Measurements from ENCODE around the gene GNPAT. TPM values are rescaled to one million over a fixed set of nuclear protein-coding genes. Genes with fewer than 3 reads are reported as not detected.

Gene GNPAT
- 30.4 TPM for polyA plus RNA-seq (2012; ENCODE audit: low read depth, missing spikeins)

DNA sequence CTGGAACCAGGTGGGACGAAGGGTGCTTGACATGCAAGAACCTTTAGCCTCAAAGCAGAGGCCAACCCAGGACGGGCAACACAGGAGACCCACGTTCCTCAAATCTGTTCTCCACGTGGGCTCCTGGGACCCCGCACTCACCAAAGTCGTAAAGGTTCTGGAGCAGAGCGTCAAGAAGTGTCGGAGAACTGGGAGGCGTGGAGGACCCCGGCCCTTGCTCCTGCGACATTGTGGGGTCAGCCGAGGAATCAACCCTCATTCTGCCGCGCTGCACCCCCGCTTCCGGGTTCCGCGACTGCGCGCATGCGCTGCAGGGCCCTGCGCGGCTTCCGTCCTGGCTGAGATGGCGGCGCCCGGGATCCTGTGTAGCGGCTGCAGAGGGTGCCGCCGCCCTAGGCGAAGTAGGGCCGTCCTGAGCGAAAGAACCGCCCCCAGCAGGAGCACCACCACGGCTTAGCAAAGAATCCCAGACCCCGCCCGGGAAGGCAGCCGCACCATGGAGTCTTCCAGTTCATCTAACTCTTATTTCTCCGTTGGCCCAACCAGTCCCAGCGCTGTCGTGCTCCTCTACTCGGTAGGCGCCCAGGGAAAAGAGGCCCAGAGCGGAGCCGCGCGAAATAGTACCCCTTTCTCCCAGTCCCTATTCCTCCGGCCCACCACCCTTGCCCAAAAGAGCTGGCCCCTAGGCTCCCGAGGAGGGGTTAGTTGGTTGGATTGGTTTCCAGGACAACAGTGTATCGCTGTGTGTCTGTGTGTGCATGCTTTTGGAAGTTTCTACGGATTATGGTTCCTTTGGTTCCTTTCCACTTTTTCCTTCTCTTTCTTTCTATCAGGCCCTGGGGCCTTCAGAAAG is at the start of gene GNPAT:
Gene GNPAT, plus strand, starts transcription at position 330 of the 853 bp plus-strand sequence. Its CDS starts 167 bp downstream, at position 497.
- DNase-seq (ENCODE audit: insufficient read length, low spot score) (peak; percentile 88), FAIRE-seq (peak; percentile 71)
- TF ChIP-seq POLR2AphosphoS5 (IDR thresholded peaks at IDR 0.05; ENCODE audit: low read depth, low read length) (peak; percentile 96), POLR2A (IDR thresholded peaks at IDR 0.05; ENCODE audit: low read depth, low read length) (peak; percentile 96), POU2F2 (IDR thresholded peaks at IDR 0.05; ENCODE audit: low read depth, low read length) (peak; percentile 68), PAX5 (IDR thresholded peaks at IDR 0.05; ENCODE audit: insufficient read depth, low read length, severe bottlenecking) (no peak), SPI1 (IDR thresholded peaks at IDR 0.05; ENCODE audit: low read depth, low read length) (0 out of 2 replicates have a peak, but pooled peaks have one; percentile 2), TAF1 (IDR thresholded peaks at IDR 0.05; ENCODE audit: low read depth, low read length) (peak; percentile 95)

DNA sequence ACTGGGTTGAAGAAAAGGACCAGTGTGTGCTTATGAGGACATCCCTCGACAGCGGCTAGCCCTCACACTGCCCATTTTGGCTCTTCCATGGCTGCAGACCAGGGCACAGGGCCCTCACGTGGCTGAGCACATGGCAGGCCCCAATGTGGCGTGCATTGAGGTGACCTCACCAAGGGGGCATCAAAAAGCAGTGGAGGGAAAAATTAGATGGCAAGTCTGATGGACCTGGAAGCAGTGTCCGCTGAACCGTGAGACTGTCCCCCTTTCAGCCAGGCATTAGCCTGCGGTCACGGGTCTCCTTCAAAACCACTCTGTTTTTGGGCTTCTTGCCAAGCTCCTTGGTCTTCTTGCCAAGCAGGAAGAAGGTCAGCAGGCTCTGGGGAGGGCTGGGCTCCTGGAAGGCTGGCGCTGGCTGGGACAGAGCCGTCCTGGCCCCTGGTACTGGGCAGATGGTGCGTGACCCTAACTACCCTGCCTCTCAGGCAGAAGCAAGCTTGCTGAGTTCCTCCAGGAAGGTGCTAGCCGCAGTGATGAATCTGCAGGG is 48.3 kb upstream of the GNPAT start:
- no peak for DNase-seq (ENCODE audit: insufficient read length, low spot score)
- TF ChIP-seq POLR2A (IDR thresholded peaks at IDR 0.05; ENCODE audit: low read depth, low read length) (no peak), TAF1 (IDR thresholded peaks at IDR 0.05; ENCODE audit: low read depth, low read length) (no peak), POLR2AphosphoS5 (IDR thresholded peaks at IDR 0.05; ENCODE audit: low read depth, low read length) (no peak), SPI1 (IDR thresholded peaks at IDR 0.05; ENCODE audit: low read depth, low read length) (no peak), POU2F2 (IDR thresholded peaks at IDR 0.05; ENCODE audit: low read depth, low read length) (no peak), PAX5 (IDR thresholded peaks at IDR 0.05; ENCODE audit: insufficient read depth, low read length, severe bottlenecking) (no peak)
- no peak for FAIRE-seq

DNA sequence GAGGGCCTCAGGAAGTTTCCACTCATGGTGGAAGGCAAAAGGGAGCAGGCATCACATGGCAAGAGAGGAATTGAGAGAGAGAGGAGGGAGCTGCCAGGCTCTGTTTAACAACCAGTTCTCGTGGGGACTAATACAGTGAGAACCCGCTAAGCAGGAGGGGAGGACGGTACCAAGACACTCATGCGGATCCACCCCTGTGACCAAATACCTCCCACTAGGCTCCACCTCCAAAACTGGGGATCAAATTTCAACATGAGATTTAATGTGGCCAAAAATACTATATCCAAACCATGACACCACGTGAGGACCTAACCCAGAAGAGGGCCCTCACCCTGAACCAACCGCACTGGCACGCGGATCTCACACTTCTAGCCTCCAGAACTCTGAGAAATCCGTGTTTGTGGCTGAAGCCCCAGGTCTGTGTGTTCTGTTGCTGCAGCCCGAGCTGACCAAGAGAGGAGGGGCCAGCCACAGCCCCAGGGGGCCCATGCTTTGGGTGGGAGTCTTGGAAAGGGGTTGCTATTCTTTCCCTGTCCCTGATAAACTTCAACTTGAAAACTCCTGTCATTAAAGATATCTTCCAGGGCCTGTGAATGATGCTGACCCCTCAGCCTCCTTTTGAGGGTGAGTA is 47.2 kb upstream of the GNPAT start:
- DNase-seq (ENCODE audit: insufficient read length, low spot score) = no peak
- FAIRE-seq = no peak
- TF ChIP-seq PAX5 (IDR thresholded peaks at IDR 0.05; ENCODE audit: insufficient read depth, low read length, severe bottlenecking) = no peak
- no peak for TF ChIP-seq TAF1 (IDR thresholded peaks at IDR 0.05; ENCODE audit: low read depth, low read length)

DNA sequence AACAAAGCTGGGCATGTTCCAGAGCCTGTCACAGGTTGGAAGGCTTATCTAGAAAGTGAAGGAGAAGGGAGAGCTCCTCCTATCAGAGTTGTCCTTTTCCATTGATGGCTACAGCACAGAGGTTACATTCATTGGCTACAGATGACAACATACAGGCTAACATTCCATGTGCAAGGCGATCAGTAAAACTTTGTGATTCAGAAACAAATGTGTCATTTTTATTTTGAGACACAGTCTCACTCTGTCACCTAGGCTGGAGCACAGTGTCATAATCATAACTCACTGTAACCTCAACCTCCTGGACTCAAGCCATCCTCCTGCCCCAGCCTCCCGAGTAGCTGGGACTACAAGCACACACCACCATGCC is 46.6 kb upstream of the GNPAT start:
- FAIRE-seq = no peak
- DNase-seq (ENCODE audit: insufficient read length, low spot score) = no peak
- TF ChIP-seq POLR2AphosphoS5 (IDR thresholded peaks at IDR 0.05; ENCODE audit: low read depth, low read length) (no peak), POU2F2 (IDR thresholded peaks at IDR 0.05; ENCODE audit: low read depth, low read length) (no peak), SPI1 (IDR thresholded peaks at IDR 0.05; ENCODE audit: low read depth, low read length) (no peak), POLR2A (IDR thresholded peaks at IDR 0.05; ENCODE audit: low read depth, low read length) (no peak)

DNA sequence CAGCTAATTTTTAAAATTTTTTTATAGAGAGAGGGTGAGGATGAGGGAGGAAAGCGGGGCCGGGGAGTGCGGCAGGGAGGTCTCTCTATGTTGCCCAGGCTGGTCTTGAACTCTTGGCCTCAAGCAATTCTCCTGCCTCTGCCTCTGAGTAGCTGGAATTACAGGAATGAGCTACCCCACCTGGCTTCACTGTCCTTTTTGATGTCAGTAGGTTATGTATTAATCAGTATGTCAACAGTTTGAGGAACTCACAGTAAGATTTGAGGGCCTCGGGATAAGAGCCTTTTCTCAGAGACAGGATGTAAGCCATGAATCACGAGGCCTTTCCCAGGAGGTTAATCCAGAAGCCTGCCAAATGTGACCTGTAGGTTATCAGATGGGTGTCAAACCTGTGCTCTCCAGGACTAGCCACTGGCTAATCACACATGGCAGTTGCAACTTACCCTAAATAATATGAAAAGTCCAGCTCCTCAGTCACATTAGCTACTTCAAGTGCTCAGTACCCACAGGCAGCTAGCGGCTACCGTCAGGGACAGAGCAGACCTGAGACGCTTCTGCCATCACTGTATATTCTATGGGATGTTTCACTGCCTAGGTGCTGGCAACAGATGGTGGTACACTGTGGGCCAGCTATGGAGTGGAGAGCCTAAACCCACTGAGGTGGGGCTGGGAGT is 46.0 kb upstream of the GNPAT start:
- TF ChIP-seq SPI1 (IDR thresholded peaks at IDR 0.05; ENCODE audit: low read depth, low read length) = no peak
- no peak for TF ChIP-seq POU2F2 (IDR thresholded peaks at IDR 0.05; ENCODE audit: low read depth, low read length)
- no peak for TF ChIP-seq POLR2A (IDR thresholded peaks at IDR 0.05; ENCODE audit: low read depth, low read length)
- no peak for TF ChIP-seq PAX5 (IDR thresholded peaks at IDR 0.05; ENCODE audit: insufficient read depth, low read length, severe bottlenecking)
- no peak for TF ChIP-seq TAF1 (IDR thresholded peaks at IDR 0.05; ENCODE audit: low read depth, low read length)
- TF ChIP-seq POLR2AphosphoS5 (IDR thresholded peaks at IDR 0.05; ENCODE audit: low read depth, low read length) = no peak
- FAIRE-seq = no peak
- DNase-seq (ENCODE audit: insufficient read length, low spot score) = no peak

DNA sequence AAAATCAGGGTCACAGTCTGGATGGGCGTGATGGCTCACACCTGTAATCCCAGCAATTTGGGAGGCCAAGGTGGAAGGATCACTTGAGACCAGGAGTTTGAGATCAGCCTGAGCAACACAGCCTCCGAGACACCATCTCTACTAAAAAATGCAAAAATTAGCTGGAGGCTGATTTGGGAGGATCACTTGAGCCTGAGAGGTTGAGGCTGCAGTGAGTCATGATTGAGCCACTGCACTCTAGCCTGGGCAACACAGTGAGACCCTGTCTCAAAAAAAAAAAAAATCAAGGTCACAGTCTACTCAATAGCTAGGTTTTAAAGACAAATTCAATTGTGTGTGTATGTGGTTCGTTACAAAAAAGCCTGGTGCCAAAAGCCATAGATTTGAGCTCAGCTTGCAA is 44.7 kb upstream of the GNPAT start:
- no peak for TF ChIP-seq PAX5 (IDR thresholded peaks at IDR 0.05; ENCODE audit: insufficient read depth, low read length, severe bottlenecking)
- TF ChIP-seq SPI1 (IDR thresholded peaks at IDR 0.05; ENCODE audit: low read depth, low read length) = no peak
- no peak for TF ChIP-seq POLR2AphosphoS5 (IDR thresholded peaks at IDR 0.05; ENCODE audit: low read depth, low read length)
- TF ChIP-seq POU2F2 (IDR thresholded peaks at IDR 0.05; ENCODE audit: low read depth, low read length) = no peak
- TF ChIP-seq POLR2A (IDR thresholded peaks at IDR 0.05; ENCODE audit: low read depth, low read length) = no peak
- no peak for TF ChIP-seq TAF1 (IDR thresholded peaks at IDR 0.05; ENCODE audit: low read depth, low read length)
- FAIRE-seq = no peak

DNA sequence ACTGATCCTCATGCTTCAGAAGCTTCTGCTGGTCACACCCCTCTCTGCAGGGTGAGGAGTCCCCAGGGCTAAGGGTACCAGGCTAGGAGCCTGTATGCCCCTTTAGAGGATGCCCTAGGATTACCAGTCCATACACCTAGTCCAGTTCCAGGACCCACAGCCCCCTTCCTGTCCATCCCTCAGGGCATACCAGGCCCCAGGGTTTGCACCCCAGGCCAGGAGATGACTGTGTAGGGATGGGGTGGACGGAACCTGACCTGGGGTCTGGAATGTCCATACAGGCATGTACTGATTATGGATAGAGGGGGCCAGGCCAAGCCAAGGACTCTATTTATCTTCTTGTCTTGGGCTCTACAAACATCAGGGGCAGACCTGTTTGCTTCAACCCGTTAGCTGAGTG is 44.3 kb upstream of the GNPAT start:
- no peak for FAIRE-seq
- DNase-seq (ENCODE audit: insufficient read length, low spot score) = no peak
- no peak for TF ChIP-seq PAX5 (IDR thresholded peaks at IDR 0.05; ENCODE audit: insufficient read depth, low read length, severe bottlenecking)
- no peak for TF ChIP-seq POLR2AphosphoS5 (IDR thresholded peaks at IDR 0.05; ENCODE audit: low read depth, low read length)
- TF ChIP-seq POLR2A (IDR thresholded peaks at IDR 0.05; ENCODE audit: low read depth, low read length) = no peak
- no peak for TF ChIP-seq POU2F2 (IDR thresholded peaks at IDR 0.05; ENCODE audit: low read depth, low read length)
- no peak for TF ChIP-seq TAF1 (IDR thresholded peaks at IDR 0.05; ENCODE audit: low read depth, low read length)
- TF ChIP-seq SPI1 (IDR thresholded peaks at IDR 0.05; ENCODE audit: low read depth, low read length) = no peak

More for the DNA sequence above, 44.7 kb upstream of the GNPAT start:
- DNase-seq (ENCODE audit: insufficient read length, low spot score) = no peak

DNA sequence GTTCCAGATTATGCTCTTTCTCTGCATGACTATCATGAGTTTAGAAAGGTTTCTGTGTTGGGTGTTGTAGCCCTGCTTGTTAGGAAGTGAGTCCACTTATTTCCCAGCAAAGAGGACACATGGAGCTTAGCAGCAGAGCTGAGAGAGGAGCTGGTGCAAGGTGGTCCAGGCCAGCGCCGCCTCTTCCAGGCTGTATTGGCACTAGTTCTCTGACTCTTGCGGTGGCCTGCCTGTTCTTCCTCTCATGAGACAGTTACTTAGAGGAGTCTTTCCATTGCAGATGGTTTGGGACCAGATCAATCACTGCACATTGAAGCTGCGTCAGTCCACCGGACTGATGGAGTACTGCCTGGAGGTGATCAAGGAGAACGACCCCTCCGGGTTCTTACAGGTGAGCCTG is 41.1 kb upstream of the GNPAT start:
- no peak for FAIRE-seq
- no peak for TF ChIP-seq POLR2A (IDR thresholded peaks at IDR 0.05; ENCODE audit: low read depth, low read length)
- no peak for TF ChIP-seq PAX5 (IDR thresholded peaks at IDR 0.05; ENCODE audit: insufficient read depth, low read length, severe bottlenecking)
- TF ChIP-seq SPI1 (IDR thresholded peaks at IDR 0.05; ENCODE audit: low read depth, low read length) = no peak
- TF ChIP-seq TAF1 (IDR thresholded peaks at IDR 0.05; ENCODE audit: low read depth, low read length) = no peak
- no peak for TF ChIP-seq POLR2AphosphoS5 (IDR thresholded peaks at IDR 0.05; ENCODE audit: low read depth, low read length)
- TF ChIP-seq POU2F2 (IDR thresholded peaks at IDR 0.05; ENCODE audit: low read depth, low read length) = no peak
- DNase-seq (ENCODE audit: insufficient read length, low spot score) = no peak

Data from GM12891 (cell line).